ENCODE data around the gene LURAP1L. TPM values are rescaled to one million over a fixed set of nuclear protein-coding genes. Genes with fewer than 3 reads are reported as not detected.

The LURAP1L gene
- total RNA-seq, 1 donor from 2014 or later: not detected

DNA sequence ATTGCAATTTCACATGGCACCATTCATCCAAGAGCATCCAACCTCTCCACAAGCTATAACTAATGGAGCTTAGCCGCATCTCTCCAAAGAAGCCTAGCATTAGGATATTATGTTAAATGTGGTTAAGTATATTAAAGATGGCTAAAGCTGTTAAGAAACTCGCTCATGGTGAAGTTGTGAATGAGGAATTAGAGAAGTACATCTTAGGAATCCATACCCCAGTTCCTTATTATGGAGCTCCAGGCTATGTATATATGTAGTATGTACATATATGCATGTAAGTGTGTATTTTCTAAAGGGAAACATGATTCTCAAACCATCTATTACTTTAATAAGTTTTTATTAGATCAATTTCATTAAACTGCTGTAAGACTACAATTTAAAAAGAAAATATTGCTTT is 26.4 kb downstream of the LURAP1L start:
- Mint-ChIP-seq H3K27ac (no peak overlapping the region), H3K36me3 (ENCODE audit: low read depth) (no peaks in the 10 kb centered on the region), H3K9me3 (peaks cover 4% of the 10 kb centered on the region), H3K27me3 (no peaks in the 10 kb centered on the region), H3K4me1 (no peaks in the 10 kb centered on the region), H3K4me3 (no peak overlapping the region)
- ChIA-PET POLR2A (no interaction called here), CTCF (no interaction called here)
- TF ChIP-seq, protein P1, sequence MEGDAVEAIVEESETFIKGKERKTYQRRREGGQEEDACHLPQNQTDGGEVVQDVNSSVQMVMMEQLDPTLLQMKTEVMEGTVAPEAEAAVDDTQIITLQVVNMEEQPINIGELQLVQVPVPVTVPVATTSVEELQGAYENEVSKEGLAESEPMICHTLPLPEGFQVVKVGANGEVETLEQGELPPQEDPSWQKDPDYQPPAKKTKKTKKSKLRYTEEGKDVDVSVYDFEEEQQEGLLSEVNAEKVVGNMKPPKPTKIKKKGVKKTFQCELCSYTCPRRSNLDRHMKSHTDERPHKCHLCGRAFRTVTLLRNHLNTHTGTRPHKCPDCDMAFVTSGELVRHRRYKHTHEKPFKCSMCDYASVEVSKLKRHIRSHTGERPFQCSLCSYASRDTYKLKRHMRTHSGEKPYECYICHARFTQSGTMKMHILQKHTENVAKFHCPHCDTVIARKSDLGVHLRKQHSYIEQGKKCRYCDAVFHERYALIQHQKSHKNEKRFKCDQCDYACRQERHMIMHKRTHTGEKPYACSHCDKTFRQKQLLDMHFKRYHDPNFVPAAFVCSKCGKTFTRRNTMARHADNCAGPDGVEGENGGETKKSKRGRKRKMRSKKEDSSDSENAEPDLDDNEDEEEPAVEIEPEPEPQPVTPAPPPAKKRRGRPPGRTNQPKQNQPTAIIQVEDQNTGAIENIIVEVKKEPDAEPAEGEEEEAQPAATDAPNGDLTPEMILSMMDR (IDR thresholded peaks at IDR 0.05): no peak
- DNase-seq: no peak
- ATAC-seq (ENCODE audit: low read depth): no peak
- intact Hi-C loops (cut with micrococcal nuclease): no loop called here

DNA sequence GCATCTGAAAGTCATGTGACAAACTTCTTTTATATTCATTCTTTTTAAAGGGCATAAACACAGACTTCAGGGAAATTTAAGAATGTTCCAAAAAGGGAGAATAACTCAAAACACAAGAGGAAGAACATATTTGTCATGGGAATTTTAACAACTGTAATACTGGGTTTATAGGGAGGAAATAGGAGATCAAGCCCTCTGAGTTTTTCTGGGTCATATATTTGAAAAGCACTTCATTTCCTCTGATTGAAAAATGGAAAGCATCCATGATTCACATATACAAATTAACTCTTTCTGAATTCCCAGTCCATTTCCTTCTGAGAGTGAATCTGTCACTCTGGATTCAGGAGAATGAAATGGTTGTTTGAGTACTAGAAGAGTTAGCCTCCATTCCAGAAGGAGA is 26.8 kb downstream of the LURAP1L start:
- no peak for ATAC-seq (ENCODE audit: low read depth)
- no peaks in the 10 kb centered on the region for H3K36me3 Mint-ChIP-seq (ENCODE audit: low read depth)

DNA sequence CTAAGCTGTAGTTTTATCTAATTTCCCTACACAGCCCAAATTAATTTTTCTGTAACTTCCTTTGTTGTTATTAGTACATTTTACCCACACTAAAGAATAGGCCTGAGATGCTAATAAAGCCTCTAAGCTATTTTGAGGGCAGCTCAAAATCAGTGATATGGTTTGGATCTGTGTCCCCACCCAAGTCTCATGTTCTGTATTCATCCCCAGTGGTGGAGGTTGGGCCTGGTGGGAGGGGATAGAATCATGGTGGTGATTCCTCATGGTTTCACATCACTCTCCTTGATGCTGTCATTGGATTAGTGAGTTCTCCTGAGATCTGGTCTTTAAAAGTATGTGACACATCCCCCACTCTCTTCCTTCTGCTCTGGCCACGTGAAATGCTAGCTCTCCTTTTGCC is 27.3 kb downstream of the LURAP1L start:
- CTCF ChIA-PET: no interaction called here
- no peaks in the 10 kb centered on the region for H3K27me3 Mint-ChIP-seq
- ATAC-seq (ENCODE audit: low read depth): no peak

More for the DNA sequence above, 26.8 kb downstream of the LURAP1L start:
- ChIA-PET CTCF (no interaction called here), POLR2A (no interaction called here)
- intact Hi-C loops (cut with micrococcal nuclease): no loop called here
- H3K4me1 Mint-ChIP-seq: no peaks in the 10 kb centered on the region
- no peaks in the 10 kb centered on the region for H3K27me3 Mint-ChIP-seq
- no peak for DNase-seq
- no peak overlapping the region for H3K4me3 Mint-ChIP-seq
- peaks cover 4% of the 10 kb centered on the region for H3K9me3 Mint-ChIP-seq
- no peak overlapping the region for H3K27ac Mint-ChIP-seq
- TF ChIP-seq, protein P1 (IDR thresholded peaks at IDR 0.05): no peak

DNA sequence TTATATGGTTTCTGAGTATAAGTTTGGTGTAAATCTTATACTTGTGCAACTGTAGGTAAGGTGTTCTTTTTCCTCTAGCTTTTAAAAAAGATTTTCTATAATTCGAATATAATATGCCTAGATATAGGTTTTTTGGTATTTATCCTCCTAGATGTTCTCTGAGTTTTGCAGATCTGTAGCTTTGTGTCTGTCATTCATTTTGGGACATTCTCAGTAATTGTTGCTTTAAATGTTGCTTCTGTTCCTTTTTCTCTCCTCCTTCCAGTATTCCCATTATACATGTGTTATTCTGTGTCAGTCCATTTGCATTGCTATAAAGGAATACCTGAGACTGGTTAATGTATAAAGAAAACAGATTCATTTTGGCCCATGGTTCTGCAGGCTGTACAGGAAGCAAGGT is 33.7 kb downstream of the LURAP1L start:
- H3K27me3 Mint-ChIP-seq: no peaks in the 10 kb centered on the region
- no peaks in the 10 kb centered on the region for H3K4me1 Mint-ChIP-seq
- ChIA-PET POLR2A (no interaction called here), CTCF (no interaction called here)
- intact Hi-C loops (cut with micrococcal nuclease): no loop called here
- ATAC-seq (ENCODE audit: low read depth): no peak
- no peak overlapping the region for H3K27ac Mint-ChIP-seq
- TF ChIP-seq, protein P1 (IDR thresholded peaks at IDR 0.05): no peak
- no peak overlapping the region for H3K4me3 Mint-ChIP-seq
- no peaks in the 10 kb centered on the region for H3K36me3 Mint-ChIP-seq (ENCODE audit: low read depth)
- no peak for DNase-seq
- H3K9me3 Mint-ChIP-seq: peaks cover 4% of the 10 kb centered on the region

More for the DNA sequence above, 27.3 kb downstream of the LURAP1L start:
- Mint-ChIP-seq H3K9me3 (peaks cover 4% of the 10 kb centered on the region), H3K4me3 (no peak overlapping the region), H3K27ac (no peak overlapping the region), H3K4me1 (no peaks in the 10 kb centered on the region), H3K36me3 (ENCODE audit: low read depth) (no peaks in the 10 kb centered on the region)
- POLR2A ChIA-PET: no interaction called here
- DNase-seq: no peak
- intact Hi-C loops (cut with micrococcal nuclease): no loop called here
- TF ChIP-seq, protein P1 (IDR thresholded peaks at IDR 0.05): no peak

DNA sequence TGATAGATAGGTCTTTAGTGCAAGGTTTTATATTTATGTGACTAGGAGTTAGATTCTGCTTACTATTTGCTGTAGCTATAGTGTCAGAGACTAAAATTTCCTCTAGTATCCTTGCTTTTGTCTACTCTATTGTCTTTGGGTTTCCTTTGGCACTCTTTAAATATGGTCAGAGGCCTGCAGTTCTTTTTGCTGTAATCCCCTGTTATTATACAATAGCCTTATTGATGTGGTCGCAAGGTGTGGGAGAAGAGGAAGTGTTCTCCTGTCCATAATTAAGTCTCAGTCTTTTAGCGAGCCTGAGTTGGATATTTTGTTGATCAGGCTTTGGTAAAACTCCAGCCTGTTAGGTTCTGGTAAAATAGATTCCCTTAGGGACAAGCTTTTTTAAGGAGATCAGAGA is 34.9 kb downstream of the LURAP1L start:
- H3K27ac Mint-ChIP-seq: no peak overlapping the region

More for the DNA sequence above, 34.9 kb downstream of the LURAP1L start:
- ChIA-PET CTCF (no interaction called here), POLR2A (no interaction called here)
- Mint-ChIP-seq H3K36me3 (ENCODE audit: low read depth) (no peaks in the 10 kb centered on the region), H3K4me3 (no peak overlapping the region), H3K27me3 (no peaks in the 10 kb centered on the region), H3K4me1 (no peaks in the 10 kb centered on the region), H3K9me3 (peaks cover 4% of the 10 kb centered on the region)
- DNase-seq: no peak
- intact Hi-C loops (cut with micrococcal nuclease): no loop called here
- TF ChIP-seq, protein P1 (IDR thresholded peaks at IDR 0.05): no peak
- ATAC-seq (ENCODE audit: low read depth): no peak

Data from activated B cell treated with CpG ODN at 0.5 μM for 24 hours (primary cell).